Measurements from ENCODE around the gene CLSTN3. TPM values are rescaled to one million over a fixed set of nuclear protein-coding genes. Genes with fewer than 3 reads are reported as not detected.

Gene CLSTN3
- total and polyA plus RNA-seq, 2 of the 13 experiments (the other 11 are each of a cell fraction or from before 2014, with no cell fraction given): 26.2 to 94.1 TPM

DNA sequence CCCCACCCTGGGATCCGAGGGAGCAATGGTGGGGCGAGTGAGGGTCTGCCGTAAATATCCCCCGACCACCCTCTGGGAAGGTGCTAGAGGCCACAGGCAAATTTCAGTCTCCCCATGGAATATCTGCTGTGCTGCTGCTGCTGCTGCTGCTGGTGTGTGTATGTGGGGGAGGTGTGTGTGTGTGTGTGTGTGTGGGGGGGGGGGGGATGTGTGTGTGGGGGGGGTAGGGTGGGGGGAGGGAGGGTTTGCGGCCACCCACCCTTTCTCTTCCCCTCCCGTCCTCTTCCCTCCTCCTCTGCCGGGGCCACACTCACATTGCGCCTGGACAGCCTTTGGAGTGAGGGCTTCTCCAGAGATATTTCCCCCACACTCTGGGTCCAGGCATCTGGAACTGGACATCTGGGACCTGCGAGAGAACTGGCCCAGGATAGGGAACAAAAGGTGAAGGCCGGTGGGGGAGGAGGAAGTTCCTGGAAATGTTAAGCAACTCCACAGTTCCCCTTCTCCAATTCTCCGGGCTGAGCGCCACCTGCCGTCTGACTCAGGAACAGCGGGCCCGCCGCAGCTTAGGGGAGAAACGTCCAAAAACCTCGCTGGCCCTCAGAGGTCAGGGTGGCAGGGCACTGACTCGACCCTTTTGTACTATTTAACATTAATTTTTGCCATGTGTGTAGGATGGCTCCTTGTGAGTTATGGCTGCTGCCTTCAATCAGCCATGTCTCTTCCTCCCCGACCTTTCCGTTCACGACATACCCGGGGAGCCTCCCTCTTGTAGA, 21.2 kb upstream of the CLSTN3 start, which contains the start of gene C1RL (continued):
- TF ChIP-seq ZNF616 (CRISPR knock-in tag; IDR thresholded peaks at IDR 0.05; ENCODE audit: low read depth) (no peak; the same call in 1 of the 2 replicates), ZNF484 (CRISPR knock-in tag; IDR thresholded peaks at IDR 0.05; ENCODE audit: borderline replicate concordance, low read depth) (no peak), STAT5B (CRISPR knock-in tag; IDR thresholded peaks at IDR 0.05) (no peak), JUND (CRISPR knock-in tag; IDR thresholded peaks at IDR 0.05) (no peak), ISL2 (CRISPR knock-in tag; IDR thresholded peaks at IDR 0.05) (0 out of 2 replicates have a peak, but pooled peaks have one; percentile 68), CHD4 (IDR thresholded peaks at IDR 0.05; ENCODE audit: borderline replicate concordance, low read length) (no peak), ZNF782 (CRISPR knock-in tag; IDR thresholded peaks at IDR 0.05; ENCODE audit: borderline replicate concordance) (no peak; the same call in 1 of the 2 replicates), KAT8 (CRISPR knock-in tag; IDR thresholded peaks at IDR 0.05) (peak; percentile 68; the same call in 1 of the 2 replicates), GZF1 (CRISPR knock-in tag; IDR thresholded peaks at IDR 0.05) (no peak), BCL6 (CRISPR knock-in tag; IDR thresholded peaks at IDR 0.05) (peak; percentile 89), SP4 (CRISPR knock-in tag; IDR thresholded peaks at IDR 0.05) (no peak), NFRKB (IDR thresholded peaks at IDR 0.05) (no peak), CCAR2 (optimal IDR thresholded peaks at IDR 0.05; ENCODE audit: low read depth, low read length) (peak; percentile 73), ZNF569 (CRISPR knock-in tag; IDR thresholded peaks at IDR 0.05; ENCODE audit: borderline replicate concordance) (no peak), ZNF773 (CRISPR knock-in tag; IDR thresholded peaks at IDR 0.05; ENCODE audit: borderline replicate concordance) (no peak), FOXC1 (CRISPR knock-in tag; IDR thresholded peaks at IDR 0.05; ENCODE audit: borderline replicate concordance) (no peak; the same call in 1 of the 2 replicates), FOXK2 (IDR thresholded peaks at IDR 0.05) (no peak), ZNF263 (CRISPR knock-in tag; IDR thresholded peaks at IDR 0.05) (no peak; the same call in 1 of the 2 replicates), KAT7 (CRISPR knock-in tag; IDR thresholded peaks at IDR 0.05; ENCODE audit: borderline replicate concordance) (no peak), ZNF549 (CRISPR knock-in tag; IDR thresholded peaks at IDR 0.05) (no peak)
- TF ChIP-seq, protein P1, sequence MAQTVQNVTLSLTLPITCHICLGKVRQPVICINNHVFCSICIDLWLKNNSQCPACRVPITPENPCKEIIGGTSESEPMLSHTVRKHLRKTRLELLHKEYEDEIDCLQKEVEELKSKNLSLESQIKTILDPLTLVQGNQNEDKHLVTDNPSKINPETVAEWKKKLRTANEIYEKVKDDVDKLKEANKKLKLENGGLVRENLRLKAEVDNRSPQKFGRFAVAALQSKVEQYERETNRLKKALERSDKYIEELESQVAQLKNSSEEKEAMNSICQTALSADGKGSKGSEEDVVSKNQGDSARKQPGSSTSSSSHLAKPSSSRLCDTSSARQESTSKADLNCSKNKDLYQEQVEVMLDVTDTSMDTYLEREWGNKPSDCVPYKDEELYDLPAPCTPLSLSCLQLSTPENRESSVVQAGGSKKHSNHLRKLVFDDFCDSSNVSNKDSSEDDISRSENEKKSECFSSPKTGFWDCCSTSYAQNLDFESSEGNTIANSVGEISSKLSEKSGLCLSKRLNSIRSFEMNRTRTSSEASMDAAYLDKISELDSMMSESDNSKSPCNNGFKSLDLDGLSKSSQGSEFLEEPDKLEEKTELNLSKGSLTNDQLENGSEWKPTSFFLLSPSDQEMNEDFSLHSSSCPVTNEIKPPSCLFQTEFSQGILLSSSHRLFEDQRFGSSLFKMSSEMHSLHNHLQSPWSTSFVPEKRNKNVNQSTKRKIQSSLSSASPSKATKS (CRISPR knock-in tag; IDR thresholded peaks at IDR 0.05): no peak
- TF ChIP-seq, protein P2, sequence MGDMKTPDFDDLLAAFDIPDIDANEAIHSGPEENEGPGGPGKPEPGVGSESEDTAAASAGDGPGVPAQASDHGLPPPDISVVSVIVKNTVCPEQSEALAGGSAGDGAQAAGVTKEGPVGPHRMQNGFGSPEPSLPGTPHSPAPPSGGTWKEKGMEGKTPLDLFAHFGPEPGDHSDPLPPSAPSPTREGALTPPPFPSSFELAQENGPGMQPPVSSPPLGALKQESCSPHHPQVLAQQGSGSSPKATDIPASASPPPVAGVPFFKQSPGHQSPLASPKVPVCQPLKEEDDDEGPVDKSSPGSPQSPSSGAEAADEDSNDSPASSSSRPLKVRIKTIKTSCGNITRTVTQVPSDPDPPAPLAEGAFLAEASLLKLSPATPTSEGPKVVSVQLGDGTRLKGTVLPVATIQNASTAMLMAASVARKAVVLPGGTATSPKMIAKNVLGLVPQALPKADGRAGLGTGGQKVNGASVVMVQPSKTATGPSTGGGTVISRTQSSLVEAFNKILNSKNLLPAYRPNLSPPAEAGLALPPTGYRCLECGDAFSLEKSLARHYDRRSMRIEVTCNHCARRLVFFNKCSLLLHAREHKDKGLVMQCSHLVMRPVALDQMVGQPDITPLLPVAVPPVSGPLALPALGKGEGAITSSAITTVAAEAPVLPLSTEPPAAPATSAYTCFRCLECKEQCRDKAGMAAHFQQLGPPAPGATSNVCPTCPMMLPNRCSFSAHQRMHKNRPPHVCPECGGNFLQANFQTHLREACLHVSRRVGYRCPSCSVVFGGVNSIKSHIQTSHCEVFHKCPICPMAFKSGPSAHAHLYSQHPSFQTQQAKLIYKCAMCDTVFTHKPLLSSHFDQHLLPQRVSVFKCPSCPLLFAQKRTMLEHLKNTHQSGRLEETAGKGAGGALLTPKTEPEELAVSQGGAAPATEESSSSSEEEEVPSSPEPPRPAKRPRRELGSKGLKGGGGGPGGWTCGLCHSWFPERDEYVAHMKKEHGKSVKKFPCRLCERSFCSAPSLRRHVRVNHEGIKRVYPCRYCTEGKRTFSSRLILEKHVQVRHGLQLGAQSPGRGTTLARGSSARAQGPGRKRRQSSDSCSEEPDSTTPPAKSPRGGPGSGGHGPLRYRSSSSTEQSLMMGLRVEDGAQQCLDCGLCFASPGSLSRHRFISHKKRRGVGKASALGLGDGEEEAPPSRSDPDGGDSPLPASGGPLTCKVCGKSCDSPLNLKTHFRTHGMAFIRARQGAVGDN (CRISPR knock-in tag; IDR thresholded peaks at IDR 0.05): no peak
- TF ChIP-seq, protein P3, sequence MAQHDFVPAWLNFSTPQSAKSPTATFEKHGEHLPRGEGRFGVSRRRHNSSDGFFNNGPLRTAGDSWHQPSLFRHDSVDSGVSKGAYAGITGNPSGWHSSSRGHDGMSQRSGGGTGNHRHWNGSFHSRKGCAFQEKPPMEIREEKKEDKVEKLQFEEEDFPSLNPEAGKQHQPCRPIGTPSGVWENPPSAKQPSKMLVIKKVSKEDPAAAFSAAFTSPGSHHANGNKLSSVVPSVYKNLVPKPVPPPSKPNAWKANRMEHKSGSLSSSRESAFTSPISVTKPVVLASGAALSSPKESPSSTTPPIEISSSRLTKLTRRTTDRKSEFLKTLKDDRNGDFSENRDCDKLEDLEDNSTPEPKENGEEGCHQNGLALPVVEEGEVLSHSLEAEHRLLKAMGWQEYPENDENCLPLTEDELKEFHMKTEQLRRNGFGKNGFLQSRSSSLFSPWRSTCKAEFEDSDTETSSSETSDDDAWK (CRISPR knock-in tag; IDR thresholded peaks at IDR 0.05): no peak

All from HepG2 (cell line).